Vagina (tissue), 2 donors: ENCODE data around the gene METTL24.

ENCODE experiments used
- CTCF ChIP-seq, 3 experiments: fragments of 450-650 bp in 2 of 3; fragments of 200-600 bp in 1 of 3; sonication (generic) in 1 of 3; IDR thresholded peaks; one replicate each; pipeline ENCODE4 v1.5.1; 2017 to 2019; ENCODE audit warnings: antibody characterized with exemption in 3 of 3, mild to moderate bottlenecking in 2 of 3, moderate library complexity in 2 of 3
- POLR2A ChIP-seq, 2 donors: fragments of 450-650 bp; IDR thresholded peaks; one replicate each; pipeline ENCODE4 v1.6.1; 2017; ENCODE audit warnings: antibody characterized with exemption in 2 of 2, mild to moderate bottlenecking in 2 of 2, moderate library complexity in 2 of 2
- POLR2AphosphoS5 ChIP-seq, 2 donors: sonication (generic); formaldehyde crosslinking; IDR thresholded peaks; one replicate each; pipeline ENCODE4 v1.9.0; 2017; ENCODE audit warnings: antibody characterized with exemption in 2 of 2, mild to moderate bottlenecking in 2 of 2, low read depth in 1 of 2; ENCODE audit not compliant: insufficient read depth in 1 of 2

- TF ChIP-seq CTCF (IDR thresholded peaks at IDR 0.05) (no peak), POLR2A (IDR thresholded peaks at IDR 0.05) (no peak), POLR2AphosphoS5 (IDR thresholded peaks at IDR 0.05; ENCODE audit: insufficient read depth in 1 of 2, low read depth in 1 of 2) (no peak)
Observed at GRCh38 chr6:110363748-110364147, 5.6 kb upstream of the METTL24 start.
